ENCODE data around the gene MRPS15. TPM values are rescaled to one million over a fixed set of nuclear protein-coding genes. Genes with fewer than 3 reads are reported as not detected.

MRPS15 gene
- total and polyA plus RNA-seq, 2 of the 13 experiments (the other 11 are each of a cell fraction or from before 2014, with no cell fraction given) = 59.0 to 113 TPM

- no peaks in the 10 kb centered on the region for H3K9me3 ChIP-seq (ENCODE audit: low read length)
- H3K4me2 ChIP-seq (ENCODE audit: low read depth, low read length) = no peak overlapping the region
- H3K27me3 ChIP-seq (ENCODE audit: control insufficient read depth in 1 of 2, insufficient read depth in 2 of 2, low read length in 2 of 2) = no peaks in the 10 kb centered on the region; a peak in 1 of 5 replicates
- no peak overlapping the region for H3K4me3 ChIP-seq (replicated peaks in 1 of 3; ENCODE audit: insufficient read depth in 1 of 3, low read depth in 2 of 3, low read length in 3 of 3)
- no peak overlapping the region for H3K27ac ChIP-seq (ENCODE audit: extremely low read length, insufficient read depth, low read length)
- no peak overlapping the region for H2AFZ ChIP-seq (ENCODE audit: low read length)
- ATAC-seq (no peak), FAIRE-seq (no peak), DNase-seq (ENCODE audit: low spot score) (no peak)
- in situ Hi-C loops (cut with HindIII; ENCODE audit: extremely low pct_ligation_motif_present, low pct_unique_long_range_greater_than_20kb) = no loop called here
- intact Hi-C loops (cut with micrococcal nuclease; ENCODE audit: unreplicated experiment) = no loop called here
- ChIA-PET POLR2A (interaction anchor here (1.2 to 3.6 kb wide), 4 partner anchors 16 to 66 kb away, joined by 3 to 18 read pairs (median 4); partner anchors contain the start of genes CSF3R and OSCP1), CTCF (ENCODE audit: low intra/inter-chr PET ratio, low total read pairs) (no interaction called here)
- peaks cover 3 to 11% of the 10 kb centered on the region in 2 experiments for H3K36me3 ChIP-seq (replicated peaks in 1 of 2; ENCODE audit: control insufficient read depth in 1 of 2, insufficient read depth in 2 of 2, low read length in 2 of 2)
- H3K4me1 ChIP-seq (ENCODE audit: insufficient read depth, low read length) = peaks cover 52% of the 10 kb centered on the region
- H3K79me2 ChIP-seq (ENCODE audit: insufficient read depth, low read length) = peaks cover 17% of the 10 kb centered on the region
- no peak overlapping the region for H3K9ac ChIP-seq (ENCODE audit: insufficient read depth, low read depth, low read length)
- WGBS (ENCODE audit: low lambda C conversion rate) = 100% methylated on average over 1 of the region's 12 CpGs
- TF ChIP-seq PAXIP1 (CRISPR knock-in tag; conservative IDR thresholded peaks at IDR 0.05) (no peak), KDM2A (CRISPR knock-in tag; IDR thresholded peaks at IDR 0.05; ENCODE audit: borderline replicate concordance, low read depth) (no peak), TARDBP (CRISPR knock-in tag; IDR thresholded peaks at IDR 0.05) (no peak), BCLAF1 (IDR thresholded peaks at IDR 0.05) (no peak), MIER3 (CRISPR knock-in tag; IDR thresholded peaks at IDR 0.05; ENCODE audit: borderline replicate concordance) (no peak), KDM3A (CRISPR knock-in tag; IDR thresholded peaks at IDR 0.05; ENCODE audit: low read depth) (no peak), ZNF20 (CRISPR knock-in tag; IDR thresholded peaks at IDR 0.05) (no peak), ZFP41 (CRISPR knock-in tag; IDR thresholded peaks at IDR 0.05; ENCODE audit: borderline replicate concordance) (no peak), SIN3B (IDR thresholded peaks at IDR 0.05; ENCODE audit: low read length) (no peak), MED13 (CRISPR knock-in tag; IDR thresholded peaks at IDR 0.05) (no peak), ZNF234 (CRISPR knock-in tag; conservative IDR thresholded peaks at IDR 0.05) (no peak), RARG (CRISPR knock-in tag; IDR thresholded peaks at IDR 0.05; ENCODE audit: low read depth) (no peak), TOE1 (CRISPR knock-in tag; IDR thresholded peaks at IDR 0.05) (no peak)
- H4K20me1 ChIP-seq (ENCODE audit: insufficient read depth, low read length) = no peaks in the 10 kb centered on the region
- no TSS peak for BruUV-seq (replicated peaks)
Observed at GRCh38 chr1:36466370-36467026, 2.3 kb upstream of the MRPS15 start.

Measured in HepG2 (cell line).